T-helper 1 cell treated with Interleukin-12 subunit alpha and Interleukin-12 subunit beta and Interleukin-4 antibody, amounts not matched to agents 30 μg/mL and 1 μg/mL, for 36 hours (primary cell): ENCODE data around the gene PTTG1IP.

ENCODE experiments used
- H3K27ac Mint-ChIP-seq: one replicate; pipeline ENCODE4 v1.8.0; 2021; ENCODE audit warnings: mild to moderate bottlenecking, mixed read lengths
- H3K27me3 Mint-ChIP-seq: one replicate; pipeline ENCODE4 v1.8.0; 2021; ENCODE audit warnings: low read depth, mixed read lengths
- H3K36me3 Mint-ChIP-seq: one replicate; pipeline ENCODE4 v1.8.0; 2021; ENCODE audit warnings: low read depth, mixed read lengths
- H3K4me1 Mint-ChIP-seq: one replicate; pipeline ENCODE4 v1.8.0; 2021; ENCODE audit warnings: low read depth, mixed read lengths
- H3K4me3 Mint-ChIP-seq: one replicate; pipeline ENCODE4 v1.8.0; 2021; ENCODE audit warnings: mild to moderate bottlenecking, moderate library complexity, mixed read lengths
- H3K9me3 Mint-ChIP-seq: one replicate; pipeline ENCODE4 v1.8.0; 2021; ENCODE audit warnings: mixed read lengths

PTTG1IP gene

DNA sequence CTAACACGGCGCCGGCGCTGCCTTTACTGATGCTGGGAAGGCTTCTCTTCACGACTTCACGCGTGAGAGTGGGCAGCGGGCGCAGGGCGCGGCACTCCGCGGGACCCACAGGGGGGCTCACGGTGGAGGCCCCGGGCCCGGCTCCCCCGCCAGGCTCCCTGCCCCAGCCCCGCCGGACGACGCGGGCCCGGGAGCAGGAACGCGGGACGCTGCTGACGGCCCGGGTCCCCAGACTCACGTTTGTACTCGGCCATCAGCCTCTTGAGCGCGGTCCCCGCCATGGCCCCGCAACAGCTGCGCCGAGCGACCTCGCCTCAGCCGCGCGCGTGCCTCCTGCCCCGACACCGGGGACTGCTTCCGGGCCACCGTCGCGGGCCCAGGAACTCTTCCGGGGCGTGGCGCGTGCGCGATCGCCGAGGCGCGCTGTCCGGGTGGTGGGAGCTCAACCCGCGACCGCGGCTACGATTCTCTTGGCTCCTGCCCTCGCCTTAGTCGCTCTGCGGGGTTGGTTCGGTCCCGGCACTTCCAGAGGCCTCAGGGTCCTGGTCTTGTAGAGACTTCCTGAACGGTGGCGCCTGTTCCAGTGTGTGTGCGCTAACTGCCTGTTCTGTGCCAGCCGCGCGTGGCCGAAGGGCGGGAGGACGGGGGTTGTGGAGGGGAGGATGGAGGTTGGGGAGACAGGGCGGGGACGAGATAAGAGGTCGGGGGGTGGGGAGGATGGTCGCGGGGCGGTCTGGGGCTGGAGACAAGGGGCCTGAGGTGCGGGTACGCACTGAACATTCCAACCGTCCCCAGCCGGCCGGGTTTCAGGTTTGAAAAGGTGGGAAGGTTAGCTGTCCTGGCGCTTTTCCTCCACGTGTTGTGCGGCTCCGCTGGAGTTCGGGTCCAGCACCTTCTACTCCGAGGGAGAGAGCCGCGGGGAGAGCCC is 71.8 kb downstream of the PTTG1IP start, which contains the start of gene UBE2G2:
TSS of gene UBE2G2 (minus strand) at position 353 of the 928 bp plus-strand sequence. CDS start at position 281, 72 bp downstream.
- H3K36me3 Mint-ChIP-seq = peaks cover 39% of the 10 kb centered on the region
- H3K27me3 Mint-ChIP-seq = no peaks in the 10 kb centered on the region
- peak within 1 kb of the TSS; percentile 89 for H3K27ac Mint-ChIP-seq
- H3K9me3 Mint-ChIP-seq = no peaks in the 10 kb centered on the region
- H3K4me3 Mint-ChIP-seq = peak within 1 kb of the TSS; percentile 98
- peaks cover 36% of the 10 kb centered on the region for H3K4me1 Mint-ChIP-seq

DNA sequence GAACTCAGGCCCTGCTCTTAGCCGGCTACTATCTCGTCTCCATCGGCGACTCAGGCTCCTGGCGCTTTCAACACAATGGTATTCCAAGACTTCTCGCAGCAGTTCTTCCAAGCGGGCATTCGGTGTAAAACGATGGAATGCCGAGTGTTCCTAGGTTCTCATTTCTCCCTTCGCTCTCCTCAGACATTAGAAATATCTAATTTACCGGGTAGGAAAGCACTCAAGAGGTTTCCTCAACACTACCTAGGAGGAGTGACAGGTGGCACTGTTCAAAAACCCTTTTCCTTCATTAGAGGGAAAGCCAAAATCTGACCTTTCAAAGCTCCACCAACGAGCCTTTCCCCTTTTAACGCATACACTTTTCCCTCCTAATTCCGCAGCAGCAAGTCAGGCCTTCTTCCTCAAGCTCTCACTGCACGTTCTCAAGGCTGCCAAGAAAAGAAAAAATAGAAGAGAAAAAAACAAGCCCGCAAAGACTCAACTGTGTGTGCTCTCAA is 72.5 kb downstream of the PTTG1IP start:
- H3K27ac Mint-ChIP-seq = peak overlapping the region; percentile 89
- H3K4me1 Mint-ChIP-seq = peaks cover 41% of the 10 kb centered on the region
- peaks cover 39% of the 10 kb centered on the region for H3K36me3 Mint-ChIP-seq
- H3K4me3 Mint-ChIP-seq = peak overlapping the region; percentile 98
- no peaks in the 10 kb centered on the region for H3K27me3 Mint-ChIP-seq
- no peaks in the 10 kb centered on the region for H3K9me3 Mint-ChIP-seq

DNA sequence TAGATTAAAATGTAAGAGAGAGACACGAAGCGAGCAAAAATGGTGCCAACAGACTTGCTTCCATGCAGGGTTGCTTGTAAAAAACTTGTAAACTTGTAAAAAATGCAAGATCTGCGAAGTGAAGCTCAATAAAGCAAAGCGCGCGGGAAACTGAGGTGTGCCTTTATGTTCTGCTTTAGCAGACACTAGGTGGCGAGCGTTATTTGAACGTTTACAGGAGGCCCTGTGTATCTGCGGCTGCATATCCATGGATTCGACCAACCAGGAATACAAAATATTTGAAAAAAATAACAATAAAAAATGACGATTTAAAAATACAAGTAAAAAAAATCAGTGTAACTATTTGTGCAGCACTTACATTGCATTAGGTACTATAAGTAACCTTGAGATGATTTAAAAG is 73.4 kb downstream of the PTTG1IP start:
- no peak overlapping the region for H3K27ac Mint-ChIP-seq

DNA sequence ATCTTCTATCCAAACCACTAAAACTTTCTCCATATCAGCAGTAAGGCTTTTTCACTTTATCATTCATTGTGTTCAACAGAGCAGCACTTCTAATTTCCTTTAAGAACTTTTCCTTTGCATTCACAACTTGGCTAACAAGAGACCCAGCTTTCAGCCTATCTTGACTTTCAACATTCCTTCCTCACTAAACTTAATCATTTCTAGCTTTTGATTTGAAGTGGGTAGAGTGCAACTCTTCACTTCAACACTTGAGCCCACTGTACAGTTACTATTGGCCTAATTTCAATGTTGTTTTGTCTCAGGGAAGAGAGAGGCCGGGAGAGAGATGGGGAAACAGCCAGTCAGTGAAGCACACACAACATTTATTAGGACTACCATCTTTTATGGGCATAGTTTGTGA is 73.8 kb downstream of the PTTG1IP start:
- Mint-ChIP-seq H3K9me3 (no peaks in the 10 kb centered on the region), H3K27me3 (no peaks in the 10 kb centered on the region), H3K4me3 (peak overlapping the region; percentile 98), H3K4me1 (peaks cover 41% of the 10 kb centered on the region), H3K27ac (no peak overlapping the region), H3K36me3 (peaks cover 32% of the 10 kb centered on the region)

More for the DNA sequence above, 73.4 kb downstream of the PTTG1IP start:
- H3K36me3 Mint-ChIP-seq = peaks cover 36% of the 10 kb centered on the region
- peaks cover 41% of the 10 kb centered on the region for H3K4me1 Mint-ChIP-seq
- H3K9me3 Mint-ChIP-seq = no peaks in the 10 kb centered on the region
- no peaks in the 10 kb centered on the region for H3K27me3 Mint-ChIP-seq
- peak overlapping the region; percentile 98 for H3K4me3 Mint-ChIP-seq
